MM.1S (cell line): ENCODE measurements around the gene SKAP2.

Experiments used
- EZH2 ChIP-seq: fragments of 300-600 bp; sonication (generic); optimal IDR thresholded peaks from 2 replicates; pipeline ENCODE3; 2017; ENCODE audit warnings: low read depth, mild to moderate bottlenecking, antibody characterized with exemption, low read length, mixed read lengths
- TF ChIP-seq, protein P1 (sequence below): fragments of 300-600 bp; sonication (generic); IDR thresholded peaks from 2 replicates; pipeline ENCODE4 v1.5.1; 2016; ENCODE audit warnings: antibody characterized with exemption, low read length, mixed read lengths

DNA sequence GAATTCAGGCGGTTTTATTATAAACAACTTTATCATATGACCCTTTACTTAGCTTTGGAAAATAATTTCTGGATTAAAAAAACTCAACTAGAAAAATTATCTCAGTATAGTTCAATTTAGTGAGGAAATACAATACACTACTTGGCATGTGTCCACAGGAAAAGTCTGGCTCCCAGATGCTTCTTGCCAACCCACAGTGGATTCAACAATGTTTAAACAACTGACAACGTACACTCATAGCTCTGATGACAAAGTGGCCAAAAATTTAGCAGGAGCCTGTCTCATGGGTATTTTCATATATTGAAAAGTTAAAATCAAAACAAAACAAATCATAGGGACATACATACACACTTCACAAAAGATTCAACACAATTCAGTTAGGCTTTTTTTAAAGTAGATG, 158.8 kb downstream of the SKAP2 start:
- TF ChIP-seq, protein P1, sequence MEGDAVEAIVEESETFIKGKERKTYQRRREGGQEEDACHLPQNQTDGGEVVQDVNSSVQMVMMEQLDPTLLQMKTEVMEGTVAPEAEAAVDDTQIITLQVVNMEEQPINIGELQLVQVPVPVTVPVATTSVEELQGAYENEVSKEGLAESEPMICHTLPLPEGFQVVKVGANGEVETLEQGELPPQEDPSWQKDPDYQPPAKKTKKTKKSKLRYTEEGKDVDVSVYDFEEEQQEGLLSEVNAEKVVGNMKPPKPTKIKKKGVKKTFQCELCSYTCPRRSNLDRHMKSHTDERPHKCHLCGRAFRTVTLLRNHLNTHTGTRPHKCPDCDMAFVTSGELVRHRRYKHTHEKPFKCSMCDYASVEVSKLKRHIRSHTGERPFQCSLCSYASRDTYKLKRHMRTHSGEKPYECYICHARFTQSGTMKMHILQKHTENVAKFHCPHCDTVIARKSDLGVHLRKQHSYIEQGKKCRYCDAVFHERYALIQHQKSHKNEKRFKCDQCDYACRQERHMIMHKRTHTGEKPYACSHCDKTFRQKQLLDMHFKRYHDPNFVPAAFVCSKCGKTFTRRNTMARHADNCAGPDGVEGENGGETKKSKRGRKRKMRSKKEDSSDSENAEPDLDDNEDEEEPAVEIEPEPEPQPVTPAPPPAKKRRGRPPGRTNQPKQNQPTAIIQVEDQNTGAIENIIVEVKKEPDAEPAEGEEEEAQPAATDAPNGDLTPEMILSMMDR: no peak
- TF ChIP-seq EZH2: no peak
